ENCODE results near the gene SLC46A1.

Gene SLC46A1

GRCh38 chr17:28379814-28380801, 25.9 kb downstream of the SLC46A1 start:
- DNase-seq (ENCODE audit: low read depth), result no peak

GRCh38 chr17:28372945-28373274, 33.1 kb downstream of the SLC46A1 start:
- DNase-seq (ENCODE audit: low read depth), result no peak

GRCh38 chr17:28372203-28372944, 33.6 kb downstream of the SLC46A1 start:
- no peak for DNase-seq (ENCODE audit: low read depth)

GRCh38 chr17:28371245-28372202, 34.5 kb downstream of the SLC46A1 start, which contains the start of gene SARM1:
SARM1 (plus strand) TSS chr17:28371694; CDS start chr17:28372033, 339 bp downstream.
- DNase-seq (ENCODE audit: low read depth), result peak; percentile 76

- DNase-seq (ENCODE audit: low read depth), result no peak
Observed at GRCh38 chr17:28370744-28371103, 35.3 kb downstream of the SLC46A1 start.

- no peak for DNase-seq (ENCODE audit: low read depth)
Observed at GRCh38 chr17:28370035-28370743, 35.8 kb downstream of the SLC46A1 start, which contains the start of gene VTN. VTN (minus strand) TSS chr17:28370307; CDS start chr17:28370203, 104 bp downstream.

GRCh38 chr17:28369684-28370034, 36.4 kb downstream of the SLC46A1 start:
- no peak for DNase-seq (ENCODE audit: low read depth)

GRCh38 chr17:28368915-28369683, 36.9 kb downstream of the SLC46A1 start:
- no peak for DNase-seq (ENCODE audit: low read depth)

DNA sequence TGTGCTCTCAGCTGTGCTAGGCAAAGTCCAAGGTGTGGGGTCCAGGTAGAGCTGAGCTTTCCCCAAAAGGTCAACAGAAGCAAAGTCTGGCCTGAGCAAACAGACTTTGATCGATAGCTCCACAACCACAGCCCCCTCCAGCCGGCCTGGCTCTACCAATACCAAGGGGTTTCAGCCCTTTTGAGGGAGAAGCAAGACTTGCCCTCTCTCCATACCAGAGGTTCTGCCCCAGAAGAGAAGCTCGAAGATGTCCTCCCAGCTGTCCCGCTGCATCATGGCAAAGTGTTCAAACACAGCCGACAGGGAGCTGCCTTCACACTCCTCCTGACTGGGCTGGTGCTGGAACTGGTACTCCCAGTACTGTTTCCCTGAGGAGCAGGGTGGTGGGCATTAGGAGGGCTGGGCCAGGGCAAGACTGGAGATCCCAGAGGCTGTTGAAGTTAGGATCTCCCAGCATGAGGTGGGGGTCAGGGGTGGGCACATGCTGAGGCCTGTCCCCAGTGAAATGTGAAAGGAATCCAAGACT, 37.6 kb downstream of the SLC46A1 start:
- DNase-seq (ENCODE audit: low read depth), result no peak

DNA sequence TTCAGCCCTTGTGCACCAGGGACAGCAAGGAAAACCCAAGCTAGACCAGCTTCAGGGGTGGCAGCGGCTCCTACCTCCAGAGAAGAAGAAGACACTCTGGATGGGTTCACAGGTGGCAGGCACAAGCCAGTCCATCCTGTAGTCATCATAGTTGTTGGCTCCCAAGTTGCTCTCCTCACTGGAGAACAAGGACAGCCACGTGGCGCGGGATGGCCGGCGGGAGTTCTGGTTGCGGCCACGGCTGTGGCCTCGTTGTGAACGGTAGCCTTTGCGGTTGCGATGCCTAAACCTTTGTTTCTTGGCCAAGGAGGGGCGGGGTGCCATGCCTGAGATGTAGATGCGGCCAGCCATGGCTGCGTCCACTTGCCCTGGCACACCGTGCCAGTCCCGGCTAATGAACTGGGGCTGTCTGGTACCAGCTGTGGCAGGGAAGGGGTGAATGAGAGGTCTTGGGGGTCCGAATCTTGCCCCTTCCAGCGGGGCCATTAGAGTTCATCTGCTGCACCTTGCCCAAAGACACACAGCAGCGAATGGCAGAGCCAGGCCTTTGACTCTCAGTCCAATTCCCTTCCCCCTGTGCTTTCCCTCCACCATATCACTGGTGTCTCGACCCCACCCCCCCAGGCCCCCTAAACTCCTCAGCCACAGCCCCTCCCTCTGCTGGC, 38.2 kb downstream of the SLC46A1 start:
- DNase-seq (ENCODE audit: low read depth), result no peak

GRCh38 chr17:28366605-28367004, 39.4 kb downstream of the SLC46A1 start:
- no peak for DNase-seq (ENCODE audit: low read depth)

- DNase-seq (ENCODE audit: low read depth), result no peak
Observed at GRCh38 chr17:28365487-28365886, 40.5 kb downstream of the SLC46A1 start.

DNA sequence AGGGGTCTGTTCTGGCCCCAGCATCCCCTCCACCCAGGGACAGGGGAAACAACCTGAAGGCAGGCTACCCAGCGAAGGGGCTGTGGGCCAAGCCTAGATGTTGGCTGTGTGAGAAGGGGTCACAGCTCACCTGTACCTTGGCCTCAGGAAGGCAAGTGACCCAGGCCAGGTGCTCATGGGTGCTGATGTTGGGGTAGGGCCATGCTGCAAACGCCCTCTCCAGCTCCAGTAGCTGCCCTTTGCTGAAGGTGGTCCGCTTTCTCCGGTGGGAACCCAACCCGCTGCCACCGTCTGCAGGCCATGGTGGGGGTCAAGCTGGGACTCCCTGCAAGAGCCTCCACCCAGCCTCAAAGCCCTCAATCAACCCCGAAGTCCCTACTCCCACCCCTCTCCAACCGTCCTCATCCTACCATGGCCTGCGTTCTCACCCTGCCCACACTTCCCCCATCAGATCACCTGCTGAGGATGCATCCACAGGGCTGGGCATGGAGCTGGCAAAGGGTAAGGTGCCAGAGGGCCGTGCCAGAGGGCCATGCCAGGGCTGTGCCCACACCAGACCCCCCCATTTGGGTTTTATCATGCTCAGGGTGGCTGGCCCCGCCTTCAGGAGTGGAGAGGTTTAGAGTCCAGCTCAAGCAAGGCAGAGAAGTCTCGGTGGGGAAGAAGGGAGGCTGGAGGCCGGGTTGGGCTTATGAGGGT, 41.2 kb downstream of the SLC46A1 start, which contains the start of gene SEBOX:
Gene SEBOX (minus strand): TSS at position 535 of the 699 bp plus-strand sequence. CDS start 48 bp downstream, at position 487.
- no peak for DNase-seq (ENCODE audit: low read depth)

GRCh38 chr17:28363776-28364650, 42.0 kb downstream of the SLC46A1 start:
- no peak for DNase-seq (ENCODE audit: low read depth)

- DNase-seq (ENCODE audit: low read depth), result no peak
Observed at GRCh38 chr17:28363186-28363585, 42.8 kb downstream of the SLC46A1 start.

DNA sequence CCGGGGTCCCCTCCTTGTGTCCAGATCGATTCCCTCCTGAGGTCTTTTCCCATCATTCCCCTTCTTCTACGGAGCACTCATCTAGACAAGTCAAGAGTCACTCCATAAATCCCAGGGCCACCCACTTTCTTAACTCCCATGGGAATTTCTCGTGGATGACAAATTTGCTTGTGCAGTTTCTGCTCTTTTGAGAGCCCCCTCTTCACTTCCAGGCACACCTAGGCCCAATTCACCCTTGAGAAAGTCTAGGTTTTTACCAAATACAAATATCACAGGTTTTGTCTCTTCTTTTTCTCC, 48.2 kb downstream of the SLC46A1 start:
- DNase-seq (ENCODE audit: low read depth), result no peak

DNA sequence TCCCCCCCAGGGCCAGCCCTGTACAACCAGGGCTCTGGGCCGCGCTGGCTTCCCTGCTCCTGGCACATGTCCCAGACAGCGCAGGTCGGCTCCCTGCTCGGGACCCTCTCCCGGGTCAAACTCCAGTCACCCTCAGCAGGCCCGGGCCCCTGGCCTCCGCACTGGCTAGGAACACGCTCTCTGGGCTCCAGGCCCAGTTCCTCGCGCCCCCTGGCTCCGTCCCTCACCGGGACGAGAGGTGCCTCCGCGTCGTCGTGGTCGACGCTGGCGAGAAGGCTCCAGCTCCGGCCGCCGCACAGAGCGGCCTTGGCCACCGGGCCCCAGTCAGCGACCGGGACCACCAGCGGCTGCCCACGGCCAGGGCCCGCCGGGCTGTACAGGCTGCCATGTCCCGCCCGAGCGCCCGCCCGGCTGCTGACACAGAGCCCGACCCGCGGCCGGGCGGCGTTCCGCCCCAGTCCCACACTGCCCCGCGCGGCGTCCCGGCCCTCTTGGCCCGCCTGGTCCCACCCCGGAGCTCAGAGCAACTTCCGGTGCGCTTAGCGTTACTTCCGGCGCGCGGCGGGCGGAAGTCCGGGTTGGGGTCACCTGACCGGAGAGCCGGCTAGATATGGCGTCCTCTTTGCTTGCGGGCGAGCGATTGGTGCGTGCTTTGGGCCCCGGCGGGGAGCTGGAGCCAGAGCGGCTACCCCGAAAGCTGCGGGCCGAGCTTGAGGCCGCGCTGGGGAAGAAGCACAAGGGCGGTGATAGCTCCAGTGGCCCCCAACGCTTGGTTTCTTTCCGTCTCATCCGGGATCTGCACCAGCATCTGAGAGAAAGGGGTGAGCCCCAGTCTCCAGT, 48.7 kb downstream of the SLC46A1 start, which contains the start of gene POLDIP2:
Gene POLDIP2 (minus strand): TSS at position 467 of the 840 bp plus-strand sequence. CDS start 79 bp downstream, at position 388.
- peak; percentile 95 for DNase-seq (ENCODE audit: low read depth)
